GM19324 (cell line): ENCODE results near the gene EFL1.
"Not testable (repeated sequence)": the region's sequence is repeated elsewhere in the genome, so short reads cannot be mapped to it uniquely, and the experiment has no call there.

Source experiments
- ATAC-seq: cut with Tn5 transposase; IDR thresholded peaks from one replicate; pipeline ENCODE4 v1.9.1; 2021; ENCODE audit warnings: mild to moderate bottlenecking, moderate library complexity; ENCODE audit not compliant: unreplicated experiment, low FRiP score

The EFL1 gene

GRCh38 chr15:82282386-82282785, 19.9 kb upstream of the EFL1 start:
- ATAC-seq: not testable (repeated sequence)

GRCh38 chr15:82281276-82281675, 18.7 kb upstream of the EFL1 start:
- ATAC-seq: not testable (repeated sequence)

DNA sequence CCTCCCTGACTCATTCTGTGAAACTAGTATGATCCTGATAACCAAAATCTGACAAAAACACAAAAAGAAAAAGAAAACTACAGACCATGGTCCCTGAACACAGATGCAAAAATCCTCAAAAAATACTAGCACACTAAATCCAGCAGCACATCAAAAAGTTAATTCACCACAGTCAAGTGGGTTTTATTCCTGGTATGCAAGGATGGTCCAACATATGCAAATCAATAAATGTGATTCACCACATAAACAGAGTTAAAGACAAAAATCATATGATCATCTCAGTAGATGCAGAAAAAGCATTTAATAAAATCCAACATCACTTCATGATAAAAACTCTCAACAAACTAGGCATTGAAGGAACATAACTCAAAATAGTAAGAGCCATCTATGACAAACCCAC, 12.9 kb upstream of the EFL1 start:
- no peak for ATAC-seq

DNA sequence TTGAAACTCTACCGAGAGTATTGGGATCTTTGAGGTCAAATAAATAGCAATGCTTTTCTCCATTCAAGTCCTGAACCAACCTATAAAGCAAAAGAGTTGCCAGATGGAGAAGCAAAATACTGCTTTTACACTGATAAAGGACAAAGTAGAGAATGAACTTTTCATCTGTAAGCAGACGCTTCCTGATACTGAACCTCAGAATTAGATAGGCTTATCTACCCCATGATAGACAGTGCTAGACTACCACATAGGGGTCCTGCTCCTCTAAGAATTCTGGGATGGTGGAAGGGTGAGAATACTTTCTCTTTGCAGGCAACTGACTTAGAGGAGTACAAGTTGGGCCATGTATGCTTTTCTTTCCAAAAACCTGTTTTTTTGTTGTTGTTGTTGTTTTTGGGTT, 9.6 kb upstream of the EFL1 start:
- ATAC-seq: no peak

- ATAC-seq: not testable (repeated sequence)
Observed at GRCh38 chr15:82268454-82268853, 5.9 kb upstream of the EFL1 start.

DNA sequence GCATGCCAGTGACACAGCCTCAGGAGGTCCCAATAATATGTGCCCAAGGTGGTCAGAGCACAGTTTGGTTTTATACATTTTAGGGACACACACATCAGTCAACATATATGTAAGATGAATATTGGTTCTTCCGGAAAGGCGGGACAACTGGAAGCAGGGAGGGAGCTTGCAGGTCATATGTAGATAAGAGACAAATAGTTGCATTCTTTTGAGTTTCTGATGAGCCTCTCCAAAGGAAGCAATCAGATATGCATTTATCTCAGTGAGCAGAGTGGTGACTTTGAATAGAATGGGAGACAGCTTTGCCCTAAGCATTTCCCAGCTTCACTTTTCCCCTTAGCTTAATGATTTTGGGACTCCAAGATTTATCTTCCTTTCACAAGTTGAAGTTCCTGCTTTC, 4.6 kb upstream of the EFL1 start:
- not testable (repeated sequence) for ATAC-seq

DNA sequence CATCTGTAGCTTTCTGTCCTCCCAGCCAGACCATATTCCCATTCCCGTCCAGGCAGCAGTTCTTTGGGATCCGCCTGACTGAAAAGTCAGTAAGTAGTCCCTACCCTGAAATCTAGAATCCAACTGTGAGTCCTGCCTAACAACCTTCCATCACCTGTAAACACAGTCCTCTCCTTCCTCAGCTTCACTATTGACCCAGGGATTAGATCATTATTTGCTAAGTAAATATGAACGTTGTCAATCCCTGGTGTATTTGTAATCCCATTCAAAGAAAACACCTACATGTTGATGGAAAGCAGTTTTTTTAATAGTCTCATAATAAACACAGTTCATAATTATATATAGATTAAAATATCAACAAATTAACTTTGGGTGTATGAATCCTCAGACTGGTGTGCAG, 816 bp upstream of the EFL1 start:
- ATAC-seq: no peak

DNA sequence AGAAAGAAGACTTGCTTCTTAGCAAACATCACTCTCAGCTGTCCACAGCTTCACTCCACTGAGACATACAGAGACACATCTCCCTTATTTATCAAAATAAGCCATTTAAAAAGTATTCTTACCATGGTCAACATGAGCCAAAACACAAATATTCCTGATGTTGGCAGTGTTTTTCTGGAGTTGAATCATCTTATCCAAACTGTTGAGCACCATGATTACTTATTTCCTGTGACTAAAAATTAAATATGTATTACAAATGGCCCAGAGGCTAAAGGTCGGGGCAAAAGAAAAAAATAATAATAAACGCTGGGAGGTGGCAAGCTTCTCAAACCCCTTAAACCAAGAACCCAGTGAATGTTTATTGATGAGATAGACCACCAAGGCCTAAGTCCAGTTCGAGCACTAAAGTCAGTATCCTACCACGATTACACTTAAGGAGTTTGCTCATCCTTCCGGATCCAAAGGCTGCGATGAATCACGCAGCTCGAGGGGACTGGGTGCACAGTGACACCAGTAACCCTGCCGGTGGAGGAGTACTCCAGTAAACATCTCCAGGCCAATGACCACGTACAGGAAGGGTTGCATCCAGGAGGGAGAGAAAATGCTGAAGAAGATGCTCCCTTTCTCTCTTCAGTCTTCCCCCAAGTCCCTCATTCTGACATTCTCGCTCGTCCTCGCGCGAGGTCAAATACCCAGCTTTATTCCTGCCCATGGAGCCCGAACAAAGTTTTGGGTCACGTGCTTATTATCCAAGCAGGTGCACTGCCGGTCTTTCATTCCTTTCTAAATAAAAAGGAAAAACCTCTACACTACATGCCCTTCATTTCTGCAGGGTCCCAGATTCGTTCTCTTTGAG, 740 bp downstream of the EFL1 start:
- ATAC-seq: peak; percentile 18

DNA sequence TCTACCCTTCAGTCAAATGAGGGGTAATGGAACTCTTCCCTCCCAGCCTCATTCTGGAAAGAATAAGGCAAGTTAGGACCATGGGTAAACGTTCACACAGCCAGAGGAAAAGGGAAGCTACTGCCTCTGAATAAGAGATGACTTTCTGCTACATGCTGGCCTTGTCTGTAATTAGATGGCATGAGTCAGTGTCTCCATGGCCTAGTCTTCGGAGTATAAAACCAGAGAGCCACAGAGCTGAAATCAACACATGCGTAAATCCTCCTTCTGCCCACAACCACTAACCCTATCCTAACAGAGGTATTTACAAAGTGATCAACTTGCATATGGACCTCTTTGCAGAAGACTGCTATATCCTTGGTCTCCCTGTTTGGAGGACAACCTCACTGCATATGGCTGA, 14.3 kb downstream of the EFL1 start:
- ATAC-seq: not testable (repeated sequence)

- not testable (repeated sequence) for ATAC-seq
Observed at GRCh38 chr15:82245956-82246355, 16.6 kb downstream of the EFL1 start.

DNA sequence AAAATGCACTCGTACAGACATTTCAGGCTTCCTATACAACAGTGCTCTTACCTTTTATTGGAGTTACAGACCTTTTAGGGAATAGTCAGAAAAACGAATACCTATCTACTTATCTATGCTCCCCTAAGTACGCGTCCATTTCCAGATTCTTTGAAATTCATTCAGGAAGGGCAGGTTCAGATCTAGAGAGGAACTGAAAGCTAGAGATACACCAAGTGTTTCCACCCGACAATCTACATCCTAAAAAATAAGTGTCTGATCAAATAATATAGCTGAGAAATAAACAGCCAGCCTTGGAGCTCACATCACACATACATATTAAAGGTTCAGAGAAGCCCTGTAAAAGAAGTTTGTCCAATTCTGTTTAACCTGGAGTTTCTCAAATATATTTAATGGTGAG, 18.9 kb downstream of the EFL1 start:
- ATAC-seq: not testable (repeated sequence)

DNA sequence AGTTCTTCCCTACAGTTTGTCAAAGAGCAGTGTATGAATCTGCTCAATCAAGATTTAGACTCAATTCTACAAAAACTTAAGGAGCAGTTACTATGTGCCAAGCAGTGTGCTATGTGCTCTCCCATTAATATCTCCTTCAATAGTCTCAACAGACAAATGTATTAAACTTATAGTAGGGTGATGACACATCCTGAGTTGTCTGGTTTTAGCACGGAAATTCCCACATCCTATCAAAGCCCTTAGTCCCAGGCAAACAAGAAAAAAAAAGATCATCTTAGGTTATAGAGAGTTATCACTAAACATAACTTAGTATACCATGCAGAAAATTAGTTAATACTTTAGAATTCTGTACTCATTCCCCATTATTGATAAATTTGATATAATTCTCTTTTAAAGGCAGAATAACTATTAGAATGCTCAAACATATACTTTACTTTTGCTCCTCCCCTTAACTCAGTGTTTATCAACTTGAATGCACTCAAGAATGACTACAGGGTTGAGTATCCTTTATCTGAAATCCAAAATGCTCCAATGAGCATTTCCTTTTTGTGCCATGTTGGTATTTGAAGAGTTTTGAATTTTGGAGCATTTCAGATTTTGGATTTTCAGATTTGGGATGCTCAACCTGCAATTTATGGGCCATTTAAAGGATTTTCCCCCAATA, 20.6 kb downstream of the EFL1 start:
- ATAC-seq: not testable (repeated sequence)

DNA sequence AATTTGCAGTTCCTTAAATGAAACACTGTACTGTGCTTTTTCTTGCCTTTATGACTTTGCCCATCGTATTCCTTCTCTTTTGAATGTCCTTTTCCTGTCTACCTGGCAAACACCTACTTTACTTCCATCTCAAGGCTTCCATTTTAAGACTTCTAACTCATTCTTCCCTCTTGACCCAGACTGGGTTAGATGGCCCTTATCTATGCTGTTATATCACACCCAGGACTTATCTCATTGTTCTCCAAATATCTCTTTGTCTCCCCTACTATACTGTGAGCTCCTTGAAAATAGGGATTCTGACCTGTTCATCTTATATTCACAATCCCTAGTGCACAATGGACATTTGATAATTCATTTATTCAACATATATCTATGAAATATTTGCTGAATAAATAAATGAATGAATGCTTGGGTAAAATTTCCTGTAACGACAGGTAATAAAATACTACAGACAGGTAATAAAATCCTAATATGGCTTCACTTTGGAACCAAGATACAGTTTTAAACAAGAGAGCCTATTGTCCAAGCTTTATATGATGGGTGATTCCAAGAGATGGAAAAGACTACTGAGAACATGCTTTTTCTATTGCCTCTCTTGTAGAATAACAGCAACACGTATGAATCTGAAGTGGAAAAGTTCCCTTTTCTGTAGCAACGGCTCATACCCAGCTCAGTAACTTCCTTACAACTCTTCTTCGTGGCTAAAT, 22.7 kb downstream of the EFL1 start:
- ATAC-seq: no peak

DNA sequence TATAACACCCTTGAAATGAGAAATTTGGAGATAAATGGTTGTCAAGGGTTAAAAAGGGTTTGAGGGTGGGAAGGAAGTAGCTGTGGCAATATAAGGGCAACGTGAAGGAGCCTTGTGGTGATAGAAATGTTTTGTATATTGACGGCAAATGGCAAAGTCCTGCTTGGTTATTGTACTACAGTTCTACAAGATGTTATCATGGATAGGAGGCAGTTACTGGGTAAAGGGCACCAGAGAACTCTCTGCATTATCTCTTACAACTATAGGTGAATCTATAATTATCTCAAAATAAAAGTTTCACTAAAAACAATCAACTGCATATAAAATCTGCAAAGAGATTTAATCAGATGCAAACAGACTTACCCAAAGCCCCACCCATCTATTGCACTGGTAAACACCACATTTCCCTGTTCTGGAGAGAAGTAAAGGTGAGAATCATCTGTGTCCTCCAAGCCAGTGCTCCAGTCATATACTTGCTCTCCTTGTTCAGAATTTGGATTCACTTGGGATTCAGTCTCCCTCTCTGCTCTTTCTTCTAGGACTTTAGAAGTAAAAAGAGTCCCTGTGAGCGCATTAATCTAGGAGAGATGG, 24.5 kb downstream of the EFL1 start:
- ATAC-seq: not testable (repeated sequence)

DNA sequence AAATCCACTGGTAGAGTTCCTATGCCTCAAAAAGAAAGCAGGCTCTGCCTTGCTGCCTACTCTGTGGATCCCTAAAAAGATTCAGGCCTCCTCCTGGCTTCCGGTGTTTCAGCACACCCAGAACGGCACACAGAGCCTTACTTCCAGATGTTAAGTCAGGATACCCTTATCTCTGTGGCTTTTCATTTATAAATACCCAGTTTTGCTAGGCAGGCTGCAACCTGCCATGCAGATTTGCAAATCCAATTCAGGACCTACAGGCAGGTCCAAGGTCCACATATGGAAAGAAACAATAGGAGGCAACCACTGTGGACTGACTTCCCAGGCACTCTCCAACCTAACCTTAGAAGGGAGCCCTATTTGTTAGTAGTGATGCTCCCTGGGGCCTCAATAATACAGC, 30.7 kb downstream of the EFL1 start:
- no peak for ATAC-seq

GRCh38 chr15:82231233-82231632, 31.3 kb downstream of the EFL1 start:
- no peak for ATAC-seq

DNA sequence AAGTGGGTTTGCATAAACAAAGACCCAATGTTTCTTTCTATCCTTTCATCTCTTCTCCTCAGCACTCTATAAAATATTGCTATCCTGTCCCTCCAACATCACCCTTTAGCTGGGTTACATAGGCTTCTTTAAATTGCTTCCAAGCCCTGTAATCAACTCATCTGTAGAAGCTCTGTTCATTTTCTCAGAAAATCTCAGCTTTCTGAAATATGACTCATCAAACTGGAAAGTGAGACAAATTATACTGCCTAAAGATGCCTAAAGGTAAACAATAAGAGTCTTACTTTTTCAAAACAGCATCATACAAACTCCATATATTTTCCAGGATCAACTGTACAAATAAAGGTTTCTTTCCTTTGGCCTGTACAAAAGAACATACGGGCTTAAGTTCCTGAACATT, 33.8 kb downstream of the EFL1 start:
- ATAC-seq: no peak

DNA sequence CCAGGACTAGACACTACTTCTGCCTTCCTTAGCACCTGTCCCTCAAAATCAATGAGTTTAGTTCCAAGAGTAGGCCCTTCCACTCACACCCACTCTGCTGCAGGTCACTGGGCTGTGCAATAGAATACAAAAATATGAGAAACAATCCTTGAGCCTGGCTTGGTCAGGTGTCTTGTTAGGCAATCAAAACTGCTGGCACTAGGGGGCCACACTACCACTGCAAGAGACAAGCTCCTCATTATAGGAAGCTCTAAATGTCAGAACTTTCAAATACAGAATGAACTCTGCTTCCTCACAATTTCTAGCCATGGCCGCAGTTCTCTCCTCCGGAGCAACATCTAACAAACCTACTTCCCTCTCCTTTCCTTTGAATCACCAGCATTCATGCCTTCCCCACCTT, 41.0 kb downstream of the EFL1 start:
- not testable (repeated sequence) for ATAC-seq

- not testable (repeated sequence) for ATAC-seq
Observed at GRCh38 chr15:82216092-82216491, 46.4 kb downstream of the EFL1 start.

GRCh38 chr15:82212201-82212600, 50.3 kb downstream of the EFL1 start:
- ATAC-seq: not testable (repeated sequence)

- ATAC-seq: not testable (repeated sequence)
Observed at GRCh38 chr15:82210066-82210597, 52.4 kb downstream of the EFL1 start.
